K562 (cell line): Measurements from ENCODE around the gene SLC20A1. TPM values are rescaled to one million over a fixed set of nuclear protein-coding genes. Genes with fewer than 3 reads are reported as not detected.

Experiments used
- ASH1L ChIP-seq: fragments of 450-650 bp; IDR thresholded peaks from 2 replicates; pipeline ENCODE4 v1.6.1; 2018; ENCODE audit warnings: borderline replicate concordance, mild to moderate bottlenecking, low read depth; ENCODE audit not compliant: partially characterized antibody
- ATF7 ChIP-seq: fragments of 450-650 bp; IDR thresholded peaks from 2 replicates; pipeline ENCODE4 v1.7.1; 2014; ENCODE audit warnings: mild to moderate bottlenecking, moderate library complexity
- DNMT1 ChIP-seq: fragments of 450-650 bp; IDR thresholded peaks from 2 replicates; pipeline ENCODE4 v1.6.1; 2016; ENCODE audit warnings: antibody characterized with exemption, mild to moderate bottlenecking
- EZH2 ChIP-seq: IDR thresholded peaks from 2 replicates; pipeline ENCODE4 v1.6.1; 2012; ENCODE audit warnings: low read depth, mild to moderate bottlenecking, inconsistent platforms, low read length, borderline replicate concordance
- FUS ChIP-seq: fragments of 200-400 bp; formaldehyde crosslinking; optimal IDR thresholded peaks from 2 replicates; pipeline ENCODE3; 2017; ENCODE audit warnings: low read depth, low read length
- GTF2F1 ChIP-seq: IDR thresholded peaks from 2 replicates; pipeline ENCODE4 v1.6.1; 2011; ENCODE audit warnings: low read depth, low read length, improper control_type of control experiment
- JUN ChIP-seq, 2 experiments: sonication (generic) in 1 of 2; formaldehyde crosslinking in 1 of 2; IDR thresholded peaks; 2 replicates each; pipeline versions ENCODE4 v1.6.1 to v1.8.0; 2012 to 2022; ENCODE audit warnings: borderline replicate concordance in 2 of 2, mild to moderate bottlenecking in 2 of 2, improper control_type of control experiment in 1 of 2, low read depth in 1 of 2, low read length in 1 of 2, missing genetic modification reagents in 1 of 2
- KDM4B ChIP-seq, 2 experiments: fragments of 450-650 bp in 1 of 2; sonication (generic) in 1 of 2; IDR thresholded peaks; 2 replicates each; pipeline ENCODE4 v1.6.1; 2016 to 2017; ENCODE audit warnings: borderline replicate concordance in 2 of 2, antibody characterized with exemption in 1 of 2, low read depth in 1 of 2, mild to moderate bottlenecking in 1 of 2
- L3MBTL2 ChIP-seq: fragments of 450-650 bp; IDR thresholded peaks from 2 replicates; pipeline ENCODE4 v1.6.1; 2016; ENCODE audit warnings: mild to moderate bottlenecking, moderate library complexity
- MTA1 ChIP-seq: fragments of 450-650 bp; IDR thresholded peaks from 2 replicates; pipeline ENCODE4 v1.6.1; 2017; ENCODE audit warnings: borderline replicate concordance
- POLR2AphosphoS5 ChIP-seq: IDR thresholded peaks from 2 replicates; pipeline ENCODE4 v1.6.1; 2011; ENCODE audit warnings: mild to moderate bottlenecking, low read depth, low read length, moderate library complexity; ENCODE audit not compliant: control insufficient read depth, insufficient read depth
- RBM17 ChIP-seq: fragments of 200-400 bp; formaldehyde crosslinking; IDR thresholded peaks from 2 replicates; pipeline ENCODE4 v1.6.1; 2017; ENCODE audit warnings: low read depth, mild to moderate bottlenecking, low read length, borderline replicate concordance
- RNF2 ChIP-seq: sonication (generic); IDR thresholded peaks from 2 replicates; pipeline ENCODE4 v1.6.1; 2016
- SETDB1 ChIP-seq: IDR thresholded peaks from one replicate; pipeline ENCODE4 v1.6.1; 2012; ENCODE audit warnings: low read length, control low read depth, inconsistent platforms
- TEAD1 ChIP-seq, 2 experiments: fragments of 450-650 bp in 1 of 2; sonication (generic) in 1 of 2; formaldehyde crosslinking; IDR thresholded peaks; 2 replicates each; pipeline versions ENCODE4 v1.4.0 to v1.8.0; 2020 to 2022; ENCODE audit warnings: mild to moderate bottlenecking in 2 of 2, missing genetic modification reagents in 1 of 2
- ZNF431 ChIP-seq: sonication (generic); formaldehyde crosslinking; IDR thresholded peaks from 2 replicates; pipeline ENCODE4 v1.8.0; 2022; ENCODE audit warnings: mild to moderate bottlenecking, missing genetic modification reagents
- ZNF57 ChIP-seq: fragments of 450-650 bp; formaldehyde crosslinking; IDR thresholded peaks from 2 replicates; pipeline ENCODE4 v1.4.0; 2020; ENCODE audit warnings: mild to moderate bottlenecking, moderate library complexity
- ZNF586 ChIP-seq: fragments of 450-650 bp; formaldehyde crosslinking; conservative IDR thresholded peaks from 2 replicates; pipeline ENCODE4 v1.4.0; 2020; ENCODE audit warnings: mild to moderate bottlenecking, moderate library complexity
- polyA plus RNA-seq, 8 experiments: library from polyadenylated mRNA; depleted of rRNA in 4 of 8; stranded (reverse) in 5 of 8; unstranded in 3 of 8; fragments of >200 nt; fragmentation: Nextera tagmentation in 2 of 8; fragmentation: Illumina TruSeq in 1 of 8; extraction: Ambion mirVana in 2 of 8; extraction: Trizol in 1 of 8; gene quantifications; 2 replicates each; pipeline versions ENCODE4 v1.2.1 to v1.2.3, GENCODE V29; 2011 to 2014; ENCODE audit warnings: inconsistent platforms in 1 of 8, missing spikeins in 1 of 8
- total RNA-seq, 7 experiments: library from RNA; depleted of rRNA in 6 of 7; stranded (reverse); fragments of >200 nt in 6 of 7; fragmentation: Illumina TruSeq in 2 of 7; extraction: Trizol in 2 of 7; gene quantifications; 2 replicates each; pipeline versions ENCODE4 v1.2.1 to v1.2.3, GENCODE V29; 2011 to 2021; ENCODE audit warnings: low replicate concordance in 1 of 7
- TF ChIP-seq, protein P1 (sequence below), 2 experiments: fragments of 450-650 bp in 1 of 2; sonication (generic) in 1 of 2; formaldehyde crosslinking in 1 of 2; IDR thresholded peaks; 2 replicates each; pipeline versions ENCODE4 v1.7.1 to v1.9.0; 2016 to 2022; ENCODE audit warnings: inconsistent platforms in 1 of 2, mild to moderate bottlenecking in 1 of 2, missing genetic modification reagents in 1 of 2

The SLC20A1 gene
- total and polyA plus RNA-seq, 9 of the 15 experiments (the other 6 are each of a cell fraction or from before 2014, with no cell fraction given), result 53.8 to 150 (median 74.7) TPM

DNA sequence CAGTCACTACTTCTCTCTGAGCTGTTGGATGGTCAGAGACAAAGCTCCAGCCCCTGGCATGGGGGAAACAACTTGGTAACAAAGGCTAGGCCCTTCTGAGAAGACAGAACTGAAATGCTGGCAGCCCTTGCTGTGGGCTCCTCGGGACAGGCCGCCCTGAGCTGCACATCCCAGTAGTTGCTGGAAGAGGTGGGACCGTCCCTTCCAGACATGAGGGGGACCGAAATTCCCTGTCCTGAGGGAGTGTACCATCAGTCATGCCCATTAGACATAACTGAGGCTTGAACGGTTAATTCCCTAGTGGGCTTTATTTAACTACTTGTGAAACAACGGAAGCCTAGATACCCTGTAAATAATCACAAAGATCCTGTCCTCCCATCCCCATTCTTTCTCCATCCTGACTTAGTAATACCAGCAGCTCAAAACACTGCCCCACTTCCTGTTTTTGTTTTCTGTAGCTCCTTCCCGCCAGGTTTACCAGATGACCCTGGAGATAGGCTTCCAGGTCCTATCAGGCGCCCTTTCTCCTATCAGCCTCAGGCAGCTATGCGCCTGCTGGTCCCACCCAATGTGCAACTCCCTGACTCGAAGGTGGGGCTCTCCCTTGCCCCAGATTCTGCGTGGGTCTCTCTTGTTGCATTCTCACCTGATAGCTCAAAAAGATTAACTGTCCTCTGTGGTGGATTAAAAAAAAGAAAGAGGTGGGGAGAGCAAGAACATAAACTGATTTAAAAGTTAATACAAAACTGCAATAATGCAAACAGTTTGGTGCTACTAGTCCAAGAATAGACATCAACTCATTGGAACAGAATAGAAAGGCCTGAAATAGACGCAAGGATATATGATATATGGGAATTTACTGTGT, 38.0 kb downstream of the SLC20A1 start (continued):
- TF ChIP-seq TEAD1 (CRISPR knock-in tag; IDR thresholded peaks at IDR 0.05), result no peak
- TF ChIP-seq, protein P1, sequence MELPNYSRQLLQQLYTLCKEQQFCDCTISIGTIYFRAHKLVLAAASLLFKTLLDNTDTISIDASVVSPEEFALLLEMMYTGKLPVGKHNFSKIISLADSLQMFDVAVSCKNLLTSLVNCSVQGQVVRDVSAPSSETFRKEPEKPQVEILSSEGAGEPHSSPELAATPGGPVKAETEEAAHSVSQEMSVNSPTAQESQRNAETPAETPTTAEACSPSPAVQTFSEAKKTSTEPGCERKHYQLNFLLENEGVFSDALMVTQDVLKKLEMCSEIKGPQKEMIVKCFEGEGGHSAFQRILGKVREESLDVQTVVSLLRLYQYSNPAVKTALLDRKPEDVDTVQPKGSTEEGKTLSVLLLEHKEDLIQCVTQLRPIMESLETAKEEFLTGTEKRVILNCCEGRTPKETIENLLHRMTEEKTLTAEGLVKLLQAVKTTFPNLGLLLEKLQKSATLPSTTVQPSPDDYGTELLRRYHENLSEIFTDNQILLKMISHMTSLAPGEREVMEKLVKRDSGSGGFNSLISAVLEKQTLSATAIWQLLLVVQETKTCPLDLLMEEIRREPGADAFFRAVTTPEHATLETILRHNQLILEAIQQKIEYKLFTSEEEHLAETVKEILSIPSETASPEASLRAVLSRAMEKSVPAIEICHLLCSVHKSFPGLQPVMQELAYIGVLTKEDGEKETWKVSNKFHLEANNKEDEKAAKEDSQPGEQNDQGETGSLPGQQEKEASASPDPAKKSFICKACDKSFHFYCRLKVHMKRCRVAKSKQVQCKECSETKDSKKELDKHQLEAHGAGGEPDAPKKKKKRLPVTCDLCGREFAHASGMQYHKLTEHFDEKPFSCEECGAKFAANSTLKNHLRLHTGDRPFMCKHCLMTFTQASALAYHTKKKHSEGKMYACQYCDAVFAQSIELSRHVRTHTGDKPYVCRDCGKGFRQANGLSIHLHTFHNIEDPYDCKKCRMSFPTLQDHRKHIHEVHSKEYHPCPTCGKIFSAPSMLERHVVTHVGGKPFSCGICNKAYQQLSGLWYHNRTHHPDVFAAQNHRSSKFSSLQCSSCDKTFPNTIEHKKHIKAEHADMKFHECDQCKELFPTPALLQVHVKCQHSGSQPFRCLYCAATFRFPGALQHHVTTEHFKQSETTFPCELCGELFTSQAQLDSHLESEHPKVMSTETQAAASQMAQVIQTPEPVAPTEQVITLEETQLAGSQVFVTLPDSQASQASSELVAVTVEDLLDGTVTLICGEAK (IDR thresholded peaks at IDR 0.05), result no peak
- TF ChIP-seq, protein P1 (CRISPR knock-in tag; IDR thresholded peaks at IDR 0.05), result no peak
- TF ChIP-seq KDM4B (IDR thresholded peaks at IDR 0.05; ENCODE audit: borderline replicate concordance in 2 of 2, low read depth in 1 of 2), result no peak
- no peak for TF ChIP-seq EZH2
- TF ChIP-seq DNMT1, result no peak
- TF ChIP-seq FUS, result no peak
- peak; percentile 48 for TF ChIP-seq ASH1L
- peak; percentile 84 for TF ChIP-seq MTA1
- TF ChIP-seq L3MBTL2, result peak; percentile 82
- no peak for TF ChIP-seq RBM17
- TF ChIP-seq ATF7, result peak; percentile 55; the same call in 1 of the 2 replicates
- TF ChIP-seq ZNF586 (CRISPR knock-in tag), result no peak
- TF ChIP-seq ZNF57 (CRISPR knock-in tag), result no peak
- TF ChIP-seq SETDB1, result no peak
- peak; percentile 25; the same call in 1 of the 2 replicates for TF ChIP-seq JUN (IDR thresholded peaks at IDR 0.05; ENCODE audit: borderline replicate concordance, low read depth, low read length)
- no peak for TF ChIP-seq JUN (CRISPR knock-in tag; IDR thresholded peaks at IDR 0.05; ENCODE audit: borderline replicate concordance)
- peak; percentile 96 for TF ChIP-seq POLR2AphosphoS5
- TF ChIP-seq RNF2, result peak; percentile 94
- TF ChIP-seq GTF2F1, result no peak
- 0 out of 2 replicates have a peak, but pooled peaks have one; percentile 28 for TF ChIP-seq ZNF431 (CRISPR knock-in tag)
